Ovary (tissue), 3 donors: ENCODE data around the gene IL33.

Experiments used
- CTCF ChIP-seq, 3 donors: fragments of 450-650 bp in 2 of 3; fragments of 200-600 bp in 1 of 3; IDR thresholded peaks; one replicate each; pipeline versions ENCODE4 v1.5.1 to v1.8.0; 2016 to 2022; ENCODE audit warnings: antibody characterized with exemption in 3 of 3, mild to moderate bottlenecking in 1 of 3
- EP300 ChIP-seq: sonication (generic); formaldehyde crosslinking; IDR thresholded peaks from one replicate; pipeline ENCODE4 v1.6.1; 2017; ENCODE audit warnings: antibody characterized with exemption
- POLR2A ChIP-seq: fragments of 450-650 bp; IDR thresholded peaks from one replicate; pipeline ENCODE4 v1.6.1; 2017; ENCODE audit warnings: antibody characterized with exemption, mild to moderate bottlenecking, moderate library complexity
- donor health status: DM: no; HTN: no; CAD: no.

GRCh38 chr9:6271508-6272228, 56.1 kb downstream of the IL33 start:
- no peak for TF ChIP-seq CTCF (IDR thresholded peaks at IDR 0.05)
- no peak for TF ChIP-seq EP300
- no peak for TF ChIP-seq POLR2A
